Astrocyte of the cerebellum (primary cell): ENCODE data around the gene BRF1.

ENCODE experiments used
- DNase-seq: peaks from one replicate; pipeline ENCODE4 v3.0.0-alpha.2; 2011; ENCODE audit warnings: low read depth
- H3K4me3 ChIP-seq: 2 replicates; pipeline ENCODE4 v1.5.1; 2011; ENCODE audit warnings: mild to moderate bottlenecking, low read depth, low read length, moderate library complexity
- CTCF ChIP-seq: IDR thresholded peaks from 2 replicates; pipeline ENCODE4 v1.5.1; 2012; ENCODE audit warnings: low read length, low read depth, moderate library complexity, mild to moderate bottlenecking; ENCODE audit errors: missing control alignments
- in situ Hi-C: cut with HindIII; loops from 2 replicates; pipeline ENCODE4 v1.10.0; 2017; ENCODE audit warnings: low sequenced_read_pairs

BRF1 gene

DNA sequence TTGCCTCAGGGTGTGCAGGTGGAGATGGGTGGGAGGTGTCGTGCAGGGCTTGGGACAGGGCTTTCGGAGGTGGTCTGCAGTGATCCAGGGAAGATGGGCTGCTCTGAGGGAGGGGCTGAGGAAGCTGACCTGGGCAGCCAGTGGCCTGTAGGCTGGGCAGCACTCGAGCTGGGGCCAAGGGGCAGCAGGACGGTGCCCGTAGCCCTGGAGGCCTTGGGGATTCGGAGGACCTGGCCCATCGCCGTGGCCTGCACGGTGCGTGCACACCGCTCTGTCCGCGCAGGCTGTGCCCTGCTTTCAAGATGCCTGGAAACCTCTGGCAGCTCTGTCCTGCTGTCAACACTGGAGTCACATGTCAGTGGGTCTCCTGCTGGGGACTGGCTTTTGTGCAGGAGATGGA is 22.9 kb upstream of the BRF1 start:
- in situ Hi-C loops: no loop called here
- DNase-seq: no peak
- no peak overlapping the region for H3K4me3 ChIP-seq
- TF ChIP-seq CTCF: no peak

DNA sequence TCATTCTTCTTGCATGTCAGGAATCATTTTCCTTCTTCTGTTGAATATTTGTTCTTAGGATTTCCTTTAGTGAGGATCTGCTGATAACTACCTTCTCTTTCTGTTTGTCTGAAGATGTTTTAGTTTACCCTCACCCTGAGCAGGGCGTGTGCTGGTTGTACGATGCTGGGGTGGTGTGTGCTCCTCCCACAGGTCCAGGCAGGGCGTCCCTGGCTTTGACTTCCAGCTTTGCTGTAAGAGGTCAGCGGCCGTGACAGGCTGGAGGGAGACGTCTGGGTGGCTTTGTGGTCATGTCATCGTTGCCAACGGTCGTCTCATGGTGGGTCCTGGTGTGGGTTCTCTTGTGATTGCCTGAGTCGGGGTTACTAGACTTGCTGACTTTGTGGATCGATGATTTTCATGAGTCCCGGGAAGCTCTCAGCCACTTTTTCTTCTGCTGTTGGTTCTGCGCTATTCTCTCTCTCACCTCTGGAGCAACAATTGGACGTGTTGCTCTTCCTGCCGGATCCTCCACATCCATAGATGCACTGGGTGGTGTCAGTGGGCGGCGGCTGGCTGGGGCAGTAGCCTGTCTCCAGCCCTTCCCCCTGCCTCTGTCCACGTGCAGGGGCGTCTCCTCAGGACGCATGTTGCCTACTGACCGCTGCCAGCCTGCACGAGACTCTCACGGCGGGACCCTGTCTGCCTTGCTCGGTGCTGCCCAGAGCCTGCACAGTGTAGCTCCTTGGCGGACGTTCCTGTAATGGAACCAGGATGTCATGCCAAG is 22.2 kb upstream of the BRF1 start:
- in situ Hi-C loops: no loop called here
- no peak overlapping the region for H3K4me3 ChIP-seq
- peak; percentile 5 for TF ChIP-seq CTCF
- no peak for DNase-seq

DNA sequence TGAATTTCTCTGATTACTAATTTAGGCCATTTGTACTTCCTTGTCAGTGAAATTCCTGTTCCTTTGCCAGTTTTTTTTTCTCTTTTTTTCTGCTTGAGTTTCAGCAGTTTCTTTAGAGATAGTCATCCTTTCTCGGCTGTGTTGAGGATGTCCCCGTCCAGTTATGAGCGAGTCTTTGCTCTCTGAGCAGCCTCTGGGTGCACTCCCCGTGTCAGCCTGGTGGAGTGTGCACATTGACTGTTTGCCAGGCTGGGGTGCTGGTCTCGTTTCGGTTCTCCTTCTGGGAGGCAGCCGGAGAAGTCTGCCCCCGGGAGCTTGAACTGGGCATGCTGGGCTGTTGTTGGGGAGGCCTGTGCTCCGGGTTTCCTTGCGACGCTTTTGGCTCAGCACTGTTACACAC is 16.7 kb upstream of the BRF1 start:
- in situ Hi-C loops: no loop called here
- no peak for TF ChIP-seq CTCF
- no peak for DNase-seq
- no peak overlapping the region for H3K4me3 ChIP-seq

- TF ChIP-seq CTCF: no peak
- no peak for DNase-seq
- in situ Hi-C loops: no loop called here
- no peak overlapping the region for H3K4me3 ChIP-seq
Measured at GRCh38 chr14:105316968-105317510, 16.2 kb upstream of the BRF1 start.

GRCh38 chr14:105316577-105316941 is 15.8 kb upstream of the BRF1 start:
- no peak for TF ChIP-seq CTCF
- no peak for DNase-seq
- in situ Hi-C loops: no loop called here
- no peak overlapping the region for H3K4me3 ChIP-seq

DNA sequence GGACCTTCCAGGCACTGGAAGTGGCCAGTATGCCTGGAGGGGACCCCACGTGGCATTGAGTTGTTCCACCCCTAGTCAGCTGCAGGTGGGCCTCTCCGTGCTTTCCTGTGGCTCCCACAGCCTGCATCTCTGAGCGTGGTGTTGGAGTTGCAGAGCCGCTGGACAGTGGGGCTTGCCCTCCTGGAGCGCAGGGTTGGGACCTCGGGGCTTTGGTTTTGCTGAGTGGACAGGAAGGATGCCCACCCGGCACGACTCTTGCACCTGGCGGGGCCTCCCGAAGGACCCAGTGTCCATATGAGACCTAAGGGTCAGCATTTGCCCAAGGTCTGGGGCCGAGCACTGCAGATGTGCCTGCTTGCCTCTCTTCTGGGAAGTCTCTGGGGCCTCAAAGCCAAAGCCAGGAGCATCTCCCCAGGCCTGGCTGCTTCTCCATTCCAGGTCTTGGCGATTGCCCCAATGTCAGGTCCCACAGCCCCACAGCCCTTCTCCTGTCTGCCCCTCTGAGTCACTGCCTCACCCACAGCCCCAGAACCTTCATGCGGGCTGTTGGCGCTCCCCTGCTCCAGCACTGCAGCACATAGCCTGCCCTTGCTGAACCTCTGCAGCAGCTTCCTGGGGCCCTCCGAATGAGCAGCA is 15.3 kb upstream of the BRF1 start:
- in situ Hi-C loops: no loop called here
- peak overlapping the region; percentile 64 for H3K4me3 ChIP-seq
- no peak for DNase-seq
- TF ChIP-seq CTCF: no peak
